Measurements from ENCODE around the gene PRCD.
A peak's percentile ranks its signal among the peaks of the same experiment; 100 is the strongest.
"Not testable (repeated sequence)": the region's sequence is repeated elsewhere in the genome, so short reads cannot be mapped to it uniquely, and the experiment has no call there.

Gene PRCD

GRCh38 chr17:76554131-76554530, 14.3 kb downstream of the PRCD start:
- DNase-seq (ENCODE audit: insufficient read length), result no peak
- TF ChIP-seq TAF1 (IDR thresholded peaks at IDR 0.05; ENCODE audit: borderline replicate concordance, low read depth, low read length) (no peak), POLR2A (IDR thresholded peaks at IDR 0.05; ENCODE audit: low read depth, low read length) (no peak), POLR2AphosphoS5 (IDR thresholded peaks at IDR 0.05; ENCODE audit: low read depth, low read length) (no peak)
- FAIRE-seq, result no peak

GRCh38 chr17:76556765-76557367, 17.0 kb downstream of the PRCD start:
- FAIRE-seq (no peak), DNase-seq (ENCODE audit: insufficient read length) (no peak)
- TF ChIP-seq POLR2A (IDR thresholded peaks at IDR 0.05; ENCODE audit: low read depth, low read length) (no peak), POLR2AphosphoS5 (IDR thresholded peaks at IDR 0.05; ENCODE audit: low read depth, low read length) (no peak), TAF1 (IDR thresholded peaks at IDR 0.05; ENCODE audit: borderline replicate concordance, low read depth, low read length) (no peak)

- FAIRE-seq (peak; percentile 82), DNase-seq (ENCODE audit: insufficient read length) (peak; percentile 75)
- TF ChIP-seq POLR2A (IDR thresholded peaks at IDR 0.05; ENCODE audit: low read depth, low read length) (peak; percentile 98), TAF1 (IDR thresholded peaks at IDR 0.05; ENCODE audit: borderline replicate concordance, low read depth, low read length) (peak; percentile 96), POLR2AphosphoS5 (IDR thresholded peaks at IDR 0.05; ENCODE audit: low read depth, low read length) (peak; percentile 99)
Measured at GRCh38 chr17:76557368-76558197, 17.7 kb downstream of the PRCD start.

GRCh38 chr17:76558198-76559095, 18.6 kb downstream of the PRCD start:
- TF ChIP-seq TAF1 (IDR thresholded peaks at IDR 0.05; ENCODE audit: borderline replicate concordance, low read depth, low read length) (no peak), POLR2A (IDR thresholded peaks at IDR 0.05; ENCODE audit: low read depth, low read length) (no peak), POLR2AphosphoS5 (IDR thresholded peaks at IDR 0.05; ENCODE audit: low read depth, low read length) (no peak)
- DNase-seq (ENCODE audit: insufficient read length) (no peak), FAIRE-seq (no peak)

- not testable (repeated sequence) for FAIRE-seq; DNase-seq (ENCODE audit: insufficient read length)
Measured at GRCh38 chr17:76559460-76559859, 19.6 kb downstream of the PRCD start.

- FAIRE-seq, result no peak
Measured at GRCh38 chr17:76560036-76560876, 20.4 kb downstream of the PRCD start.

GRCh38 chr17:76560877-76561221, 21.0 kb downstream of the PRCD start:
- FAIRE-seq (no peak), DNase-seq (ENCODE audit: insufficient read length) (no peak)
- TF ChIP-seq TAF1 (IDR thresholded peaks at IDR 0.05; ENCODE audit: borderline replicate concordance, low read depth, low read length) (no peak), POLR2A (IDR thresholded peaks at IDR 0.05; ENCODE audit: low read depth, low read length) (no peak), POLR2AphosphoS5 (IDR thresholded peaks at IDR 0.05; ENCODE audit: low read depth, low read length) (no peak)

More at GRCh38 chr17:76560036-76560876, 20.4 kb downstream of the PRCD start:
- DNase-seq (ENCODE audit: insufficient read length), result no peak
- no peak for TF ChIP-seq POLR2A (IDR thresholded peaks at IDR 0.05; ENCODE audit: low read depth, low read length)
- no peak for TF ChIP-seq POLR2AphosphoS5 (IDR thresholded peaks at IDR 0.05; ENCODE audit: low read depth, low read length)
- TF ChIP-seq TAF1 (IDR thresholded peaks at IDR 0.05; ENCODE audit: borderline replicate concordance, low read depth, low read length), result no peak

- DNase-seq (ENCODE audit: insufficient read length), result no peak
- TF ChIP-seq POLR2AphosphoS5 (IDR thresholded peaks at IDR 0.05; ENCODE audit: low read depth, low read length), result no peak
- no peak for TF ChIP-seq POLR2A (IDR thresholded peaks at IDR 0.05; ENCODE audit: low read depth, low read length)
- no peak for TF ChIP-seq TAF1 (IDR thresholded peaks at IDR 0.05; ENCODE audit: borderline replicate concordance, low read depth, low read length)
- FAIRE-seq, result no peak
Measured at GRCh38 chr17:76561332-76561731, 21.5 kb downstream of the PRCD start.

- TF ChIP-seq POLR2A (IDR thresholded peaks at IDR 0.05; ENCODE audit: low read depth, low read length), result no peak
- no peak for TF ChIP-seq TAF1 (IDR thresholded peaks at IDR 0.05; ENCODE audit: borderline replicate concordance, low read depth, low read length)
- TF ChIP-seq POLR2AphosphoS5 (IDR thresholded peaks at IDR 0.05; ENCODE audit: low read depth, low read length), result no peak
- FAIRE-seq, result no peak
- DNase-seq (ENCODE audit: insufficient read length), result no peak
Measured at GRCh38 chr17:76561799-76562268, 22.0 kb downstream of the PRCD start.

GRCh38 chr17:76562734-76563148, 22.9 kb downstream of the PRCD start:
- FAIRE-seq (no peak), DNase-seq (ENCODE audit: insufficient read length) (no peak)
- TF ChIP-seq POLR2A (IDR thresholded peaks at IDR 0.05; ENCODE audit: low read depth, low read length) (no peak), TAF1 (IDR thresholded peaks at IDR 0.05; ENCODE audit: borderline replicate concordance, low read depth, low read length) (no peak)

GRCh38 chr17:76563359-76563758, 23.5 kb downstream of the PRCD start:
- not testable (repeated sequence) for FAIRE-seq; DNase-seq (ENCODE audit: insufficient read length)

Data from GM12892 (cell line).